Tibial artery (tissue), 4 donors: ENCODE results near the gene SLC43A2.

Source experiments
- DNase-seq, 2 donors: peaks; one replicate each; pipeline ENCODE4 v3.0.0-alpha.2; 2019
- H3K27ac ChIP-seq, 2 donors: fragments of 200-600 bp; sonication (generic) in 1 of 2; 1 replicate in 1 of 2; 2 replicates in 1 of 2; pipeline ENCODE4 v1.5.1; 2018 to 2019; ENCODE audit warnings: mild to moderate bottlenecking in 1 of 2
- H3K27me3 ChIP-seq, 2 donors: fragments of 200-600 bp; sonication (generic) in 1 of 2; one replicate each; pipeline versions ENCODE4 v1.5.1 to v1.6.0; 2016 to 2019
- H3K36me3 ChIP-seq, 3 donors: fragments of 200-600 bp; sonication (generic) in 2 of 3; one replicate each; pipeline ENCODE4 v1.5.1; 2016 to 2019; ENCODE audit warnings: mild to moderate bottlenecking in 2 of 3
- H3K4me1 ChIP-seq, 4 donors: fragments of 200-600 bp; sonication (generic) in 2 of 4; 1 replicate in 3 of 4; 2 replicates in 1 of 4; pipeline ENCODE4 v1.5.1; 2016 to 2019
- H3K4me3 ChIP-seq, 2 donors: fragments of 200-600 bp; sonication (generic) in 1 of 2; 1 replicate in 1 of 2; 2 replicates in 1 of 2; pipeline ENCODE4 v1.5.1; 2018 to 2019; ENCODE audit warnings: mild to moderate bottlenecking in 2 of 2
- H3K9me3 ChIP-seq, 3 donors: fragments of 200-600 bp; sonication (generic) in 1 of 3; one replicate each; pipeline ENCODE4 v1.5.1; 2016 to 2019
- intact Hi-C: fragments of 100-400 bp; cut with DNase I; formaldehyde crosslinking; loops from one replicate; pipeline ENCODE4 v1.15.0; 2023; ENCODE audit warnings: low total_unique reads
- TF ChIP-seq, protein P1 (sequence below), 2 experiments: fragments of 200-600 bp in 1 of 2; fragments of 450-650 bp in 1 of 2; IDR thresholded peaks; one replicate each; pipeline ENCODE4 v1.5.1; 2017 to 2019; ENCODE audit warnings: antibody characterized with exemption in 2 of 2, mild to moderate bottlenecking in 1 of 2, moderate library complexity in 1 of 2

SLC43A2 gene

GRCh38 chr17:1629504-1630310, 1.1 kb upstream of the SLC43A2 start:
- intact Hi-C loops, result loop anchor here (2.0 kb wide), 1 partner anchor 55 kb away; no protein-coding TSS in a partner anchor
- TF ChIP-seq, protein P1, sequence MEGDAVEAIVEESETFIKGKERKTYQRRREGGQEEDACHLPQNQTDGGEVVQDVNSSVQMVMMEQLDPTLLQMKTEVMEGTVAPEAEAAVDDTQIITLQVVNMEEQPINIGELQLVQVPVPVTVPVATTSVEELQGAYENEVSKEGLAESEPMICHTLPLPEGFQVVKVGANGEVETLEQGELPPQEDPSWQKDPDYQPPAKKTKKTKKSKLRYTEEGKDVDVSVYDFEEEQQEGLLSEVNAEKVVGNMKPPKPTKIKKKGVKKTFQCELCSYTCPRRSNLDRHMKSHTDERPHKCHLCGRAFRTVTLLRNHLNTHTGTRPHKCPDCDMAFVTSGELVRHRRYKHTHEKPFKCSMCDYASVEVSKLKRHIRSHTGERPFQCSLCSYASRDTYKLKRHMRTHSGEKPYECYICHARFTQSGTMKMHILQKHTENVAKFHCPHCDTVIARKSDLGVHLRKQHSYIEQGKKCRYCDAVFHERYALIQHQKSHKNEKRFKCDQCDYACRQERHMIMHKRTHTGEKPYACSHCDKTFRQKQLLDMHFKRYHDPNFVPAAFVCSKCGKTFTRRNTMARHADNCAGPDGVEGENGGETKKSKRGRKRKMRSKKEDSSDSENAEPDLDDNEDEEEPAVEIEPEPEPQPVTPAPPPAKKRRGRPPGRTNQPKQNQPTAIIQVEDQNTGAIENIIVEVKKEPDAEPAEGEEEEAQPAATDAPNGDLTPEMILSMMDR (IDR thresholded peaks at IDR 0.05), result peak; percentile 44 to 50
- peaks cover 0 to 31% (median 24%) of the 10 kb centered on the region in 4 donors for H3K4me1 ChIP-seq
- H3K4me3 ChIP-seq, result peak overlapping the region; percentile 64 to 79
- no peaks in the 10 kb centered on the region for H3K27me3 ChIP-seq
- peak; percentile 45 to 83 for DNase-seq
- no peaks in the 10 kb centered on the region for H3K9me3 ChIP-seq
- H3K27ac ChIP-seq, result peak overlapping the region; percentile 85 to 87
- no peaks in the 10 kb centered on the region for H3K36me3 ChIP-seq

- Histone ChIP-seq H3K27me3 (no peaks in the 10 kb centered on the region), H3K9me3 (no peaks in the 10 kb centered on the region), H3K27ac (peak overlapping the region; percentile 85 to 87), H3K36me3 (no peaks in the 10 kb centered on the region), H3K4me1 (peaks cover 0 to 31% (median 24%) of the 10 kb centered on the region in 4 donors), H3K4me3 (peak overlapping the region; percentile 64 to 79)
- intact Hi-C loops, result loop anchor here (2.0 kb wide), 1 partner anchor 54 kb away; no protein-coding TSS in a partner anchor
- TF ChIP-seq, protein P1 (IDR thresholded peaks at IDR 0.05), result peak; percentile 36 to 49
- peak; percentile 96 to 97 for DNase-seq
Observed at GRCh38 chr17:1628856-1629503, 346 bp upstream of the SLC43A2 start.

DNA sequence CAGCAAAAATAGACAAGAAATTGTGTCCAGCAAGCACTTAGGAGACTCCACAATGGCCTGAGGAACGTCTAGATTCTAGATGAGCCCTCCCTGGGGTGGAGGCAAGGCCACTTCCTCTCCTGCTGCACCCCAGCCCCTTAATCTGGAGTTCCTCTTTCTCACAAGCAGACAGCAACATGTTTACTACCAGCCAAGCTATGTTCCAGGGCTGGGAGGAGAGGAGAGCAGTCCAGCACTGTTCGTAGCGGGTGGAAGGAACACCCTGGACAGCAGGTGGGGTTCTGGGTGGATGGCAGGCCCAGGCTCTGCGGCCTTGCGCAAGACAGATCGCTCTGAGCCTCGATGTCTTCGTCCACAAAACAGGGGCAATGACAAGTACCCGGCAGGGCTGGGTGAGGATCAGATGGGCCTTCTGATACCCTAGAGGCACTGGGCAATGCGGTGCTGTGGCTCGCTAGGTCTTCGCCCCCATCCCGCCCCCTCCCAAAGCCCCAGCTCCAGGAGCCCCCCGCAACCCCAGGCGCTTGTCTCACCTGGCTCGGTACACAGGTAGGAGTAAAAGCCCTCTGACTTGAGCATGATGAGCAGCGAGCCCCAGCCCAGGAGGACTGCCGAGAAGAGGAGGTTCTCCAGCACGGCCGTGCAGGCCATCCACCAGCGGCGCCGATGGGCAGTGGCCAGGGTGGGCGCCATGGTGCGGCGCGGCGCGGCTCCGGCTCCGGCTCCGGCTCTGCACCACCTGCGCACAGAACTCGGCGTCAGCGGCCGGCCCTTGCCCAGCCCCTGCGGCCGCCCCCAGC, 1.3 kb downstream of the SLC43A2 start:
- DNase-seq, result peak in 1 of 2 donors; percentile 48
- H3K4me3 ChIP-seq, result peak overlapping the region; percentile 64 to 79
- TF ChIP-seq, protein P1 (IDR thresholded peaks at IDR 0.05), result no peak
- H3K27ac ChIP-seq, result peak overlapping the region; percentile 85 to 87
- no peaks in the 10 kb centered on the region for H3K9me3 ChIP-seq
- no peaks in the 10 kb centered on the region for H3K27me3 ChIP-seq
- H3K4me1 ChIP-seq, result peaks cover 0 to 31% (median 24%) of the 10 kb centered on the region in 4 donors
- intact Hi-C loops, result no loop called here
- H3K36me3 ChIP-seq, result peaks cover 0 to 4% (median 0%) of the 10 kb centered on the region in 3 donors

DNA sequence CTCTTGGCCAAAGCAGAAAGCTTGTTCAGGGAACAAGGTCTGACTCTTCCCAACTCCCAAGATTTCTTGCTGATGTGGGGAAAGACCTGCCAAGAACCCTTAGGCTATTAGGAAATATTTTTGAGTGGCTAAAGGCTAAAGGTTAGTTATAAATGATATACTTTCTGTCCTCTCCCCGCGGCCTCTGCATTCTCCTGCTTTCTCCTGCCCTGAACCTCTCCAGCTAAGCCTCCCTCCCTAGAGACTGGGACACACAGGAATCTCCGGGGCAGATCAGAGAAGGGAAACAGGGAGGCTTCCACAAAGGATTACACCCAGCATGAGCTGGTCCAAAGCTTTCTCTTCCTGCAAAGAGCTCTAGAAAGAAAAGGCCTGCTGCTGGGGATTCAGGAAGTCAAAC, 2.3 kb downstream of the SLC43A2 start:
- H3K27ac ChIP-seq, result no peak overlapping the region
- H3K9me3 ChIP-seq, result no peaks in the 10 kb centered on the region
- H3K4me1 ChIP-seq, result peaks cover 0 to 31% (median 24%) of the 10 kb centered on the region in 4 donors
- DNase-seq, result no peak
- no peak overlapping the region for H3K4me3 ChIP-seq
- intact Hi-C loops, result no loop called here
- TF ChIP-seq, protein P1 (IDR thresholded peaks at IDR 0.05), result no peak
- H3K36me3 ChIP-seq, result peaks cover 0 to 10% (median 3%) of the 10 kb centered on the region in 3 donors
- H3K27me3 ChIP-seq, result no peaks in the 10 kb centered on the region

GRCh38 chr17:1625581-1625980, 3.1 kb downstream of the SLC43A2 start:
- Histone ChIP-seq H3K4me1 (peaks cover 0 to 36% (median 24%) of the 10 kb centered on the region in 4 donors), H3K9me3 (no peaks in the 10 kb centered on the region), H3K36me3 (peaks cover 0 to 10% (median 4%) of the 10 kb centered on the region in 3 donors), H3K27me3 (no peaks in the 10 kb centered on the region), H3K4me3 (no peak overlapping the region), H3K27ac (no peak overlapping the region)
- intact Hi-C loops, result no loop called here
- TF ChIP-seq, protein P1 (IDR thresholded peaks at IDR 0.05), result no peak
- DNase-seq, result no peak
